Superior temporal gyrus (tissue), 1 donor: ENCODE results near the gene NPDC1.
A peak's percentile ranks its signal among the peaks of the same experiment; 100 is the strongest.
"Not testable (repeated sequence)": the region's sequence is repeated elsewhere in the genome, so short reads cannot be mapped to it uniquely, and the experiment has no call there.

Source experiments
- DNase-seq: peaks from one replicate; pipeline ENCODE4 v3.0.0-alpha.2; 2016; ENCODE audit errors: extremely low spot score

Gene NPDC1

GRCh38 chr9:137039611-137040366, 6.2 kb downstream of the NPDC1 start:
- no peak for DNase-seq

DNA sequence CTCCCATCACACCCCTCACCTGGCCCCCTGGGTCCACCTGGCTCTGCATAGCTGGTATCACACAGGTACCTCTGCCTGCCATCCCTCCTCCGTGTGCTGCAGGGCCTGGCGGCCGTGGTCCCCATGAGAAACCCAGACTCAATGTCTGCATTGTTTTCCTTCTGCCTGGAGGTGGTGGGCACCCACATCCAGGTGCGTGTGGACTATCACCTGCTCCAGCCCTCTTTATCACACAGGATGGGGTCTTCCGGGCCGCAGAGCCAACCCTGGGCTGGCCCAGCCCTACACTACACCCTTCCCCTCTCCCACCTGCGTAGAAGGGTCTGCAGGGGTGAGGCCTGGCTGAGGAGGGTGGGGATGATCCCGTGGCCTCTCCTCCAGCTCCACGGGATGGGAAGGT, 7.1 kb downstream of the NPDC1 start:
- DNase-seq, result no peak

DNA sequence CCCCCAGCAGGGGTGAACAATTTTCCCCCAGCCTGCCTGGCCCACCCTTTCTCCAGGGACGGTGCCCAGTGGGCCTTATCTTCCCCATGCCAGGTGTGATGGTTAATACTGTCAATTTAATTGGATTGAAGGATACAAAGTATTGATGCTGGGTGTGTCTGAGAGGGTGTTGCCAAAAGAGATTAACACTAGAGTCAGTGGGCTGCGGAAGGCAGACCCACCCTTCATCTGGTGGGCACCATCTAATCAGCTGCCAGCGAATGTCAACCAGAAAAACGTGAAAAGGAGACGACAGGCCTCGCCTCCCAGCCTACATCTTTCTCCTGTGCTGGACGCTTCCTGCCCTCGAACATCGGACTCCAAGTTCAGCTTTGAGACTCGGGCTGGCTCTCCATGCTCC, 8.5 kb downstream of the NPDC1 start:
- DNase-seq, result no peak

- no peak for DNase-seq
These were observed 8.9 kb downstream of the NPDC1 start for GRCh38 chr9:137037035-137037434.

DNA sequence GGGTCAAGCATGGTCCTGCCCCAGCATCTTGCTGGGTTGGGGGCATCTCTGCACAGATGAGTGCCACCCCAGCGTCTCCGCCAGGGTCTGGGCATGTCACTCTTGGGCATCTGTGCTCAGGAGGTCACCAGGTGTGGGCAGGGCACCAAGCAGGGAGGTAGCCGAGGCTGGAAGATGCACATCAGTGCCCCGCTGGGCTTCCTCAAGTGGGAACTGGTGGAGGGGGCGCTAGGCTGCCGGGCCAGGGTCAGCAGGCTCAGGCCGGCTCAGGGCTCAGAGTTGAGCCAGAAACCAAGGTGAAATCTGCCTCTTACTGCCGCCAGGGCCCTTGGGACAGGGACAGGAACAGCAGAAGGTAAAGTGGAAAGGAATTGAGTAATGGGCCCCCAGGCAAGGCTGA, 10.0 kb downstream of the NPDC1 start:
- DNase-seq, result no peak

GRCh38 chr9:137035507-137035834, 10.5 kb downstream of the NPDC1 start:
- DNase-seq, result no peak

DNA sequence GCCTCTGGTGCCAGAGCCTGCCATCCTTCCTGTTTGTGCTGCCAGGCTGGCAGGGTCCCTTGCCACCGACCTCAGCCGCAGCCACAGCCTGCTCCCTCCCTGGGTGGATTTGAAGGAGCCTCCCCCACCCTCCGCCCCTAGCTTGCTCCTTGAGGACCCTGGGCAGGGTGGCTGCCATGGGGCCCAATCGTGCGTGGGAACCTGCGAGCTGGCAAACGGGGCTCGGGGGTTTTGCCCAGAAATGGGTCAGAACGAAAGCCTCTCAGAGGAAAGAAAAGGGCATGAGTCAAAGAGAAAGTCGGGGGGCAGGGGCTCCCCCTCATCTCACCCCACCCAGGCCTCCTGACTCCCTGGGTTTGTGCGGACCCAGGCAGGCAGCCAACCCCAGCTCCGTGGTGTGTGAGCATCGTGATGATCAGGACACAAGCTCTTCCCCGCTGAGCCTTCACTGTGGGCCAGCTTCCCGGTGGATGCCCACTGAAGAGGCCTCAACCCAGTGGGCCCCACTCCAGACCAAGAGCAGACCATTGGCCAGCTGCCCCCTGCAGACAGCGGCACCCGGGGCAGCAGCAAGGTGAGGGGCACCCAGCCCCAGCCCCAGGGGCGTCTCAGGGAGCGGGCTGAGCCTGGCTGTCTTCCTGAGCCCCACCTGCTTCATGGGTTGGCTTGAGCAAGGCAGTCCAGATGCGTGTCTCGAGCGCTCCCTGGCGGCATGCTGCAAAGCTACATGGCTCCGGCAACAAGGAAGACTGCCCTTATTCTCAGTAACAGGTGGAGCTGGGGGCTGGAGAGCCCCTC, 11.1 kb downstream of the NPDC1 start:
- DNase-seq, result peak; percentile 92

GRCh38 chr9:137034039-137034708, 11.8 kb downstream of the NPDC1 start:
- no peak for DNase-seq

GRCh38 chr9:137033481-137033880, 12.5 kb downstream of the NPDC1 start:
- DNase-seq, result not testable (repeated sequence)

DNA sequence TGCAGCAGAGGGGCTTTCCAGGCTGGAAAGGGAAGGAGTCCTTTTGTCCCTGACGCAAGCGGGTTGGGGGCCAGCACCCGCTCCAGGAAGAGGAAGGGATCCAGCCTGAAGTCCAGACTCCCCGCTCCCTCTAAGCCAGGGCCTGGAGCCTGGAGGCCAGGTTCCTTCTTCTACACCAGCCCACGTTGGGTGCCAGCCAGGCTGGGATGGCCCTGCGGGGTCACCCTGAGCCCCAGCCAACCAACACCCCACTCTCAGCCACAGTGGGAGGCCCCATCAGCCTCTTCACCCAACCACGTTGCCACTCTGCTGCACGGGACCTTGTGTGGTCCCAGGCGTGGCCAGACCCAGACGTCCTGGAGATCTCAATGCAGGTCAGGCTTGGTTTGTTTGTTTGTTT, 13.1 kb downstream of the NPDC1 start:
- no peak for DNase-seq

DNA sequence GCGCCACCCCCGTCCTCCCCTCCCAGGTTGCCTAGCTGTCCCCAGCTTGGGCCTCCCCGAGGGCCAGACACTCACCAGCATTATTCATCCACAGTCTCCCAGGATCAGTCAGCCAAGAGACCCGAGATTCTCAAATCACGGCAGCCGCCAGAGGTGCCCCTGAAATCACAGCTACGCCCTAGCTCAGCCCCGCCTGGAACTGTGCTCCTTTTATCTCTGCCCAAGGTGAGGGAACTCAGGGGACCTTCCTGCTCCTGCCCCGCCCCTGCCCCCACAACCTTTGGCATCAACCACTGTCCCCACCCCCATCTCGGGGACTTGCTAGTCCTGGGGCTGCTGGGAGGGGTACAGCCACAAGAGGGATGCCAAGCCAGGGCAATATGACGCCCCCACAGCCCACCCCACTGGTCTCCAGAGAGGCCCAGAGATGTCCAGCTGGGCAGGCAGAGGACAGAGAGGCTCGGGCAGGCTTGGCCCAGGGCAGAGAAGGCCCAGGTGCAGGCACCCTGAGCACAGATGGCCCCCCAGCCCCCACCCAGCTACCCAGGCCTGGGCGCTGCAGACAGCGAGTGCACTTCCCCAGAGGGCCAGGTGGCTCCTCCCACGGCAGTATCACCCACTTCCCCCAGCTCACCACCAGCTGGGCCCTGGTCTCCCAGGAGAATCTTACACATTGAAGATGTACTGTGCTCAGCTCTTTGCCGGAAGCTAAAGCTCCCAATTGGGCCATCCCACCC, 13.9 kb downstream of the NPDC1 start, which contains the start of gene FUT7:
TSS of gene FUT7 (minus strand) at position 185 of the 737 bp plus-strand sequence. CDS start at position 88, 97 bp downstream.
- DNase-seq, result no peak

- DNase-seq, result no peak
These were observed 15.1 kb downstream of the NPDC1 start for GRCh38 chr9:137030538-137031527.

GRCh38 chr9:137030006-137030405, 16.0 kb downstream of the NPDC1 start:
- DNase-seq, result no peak

DNA sequence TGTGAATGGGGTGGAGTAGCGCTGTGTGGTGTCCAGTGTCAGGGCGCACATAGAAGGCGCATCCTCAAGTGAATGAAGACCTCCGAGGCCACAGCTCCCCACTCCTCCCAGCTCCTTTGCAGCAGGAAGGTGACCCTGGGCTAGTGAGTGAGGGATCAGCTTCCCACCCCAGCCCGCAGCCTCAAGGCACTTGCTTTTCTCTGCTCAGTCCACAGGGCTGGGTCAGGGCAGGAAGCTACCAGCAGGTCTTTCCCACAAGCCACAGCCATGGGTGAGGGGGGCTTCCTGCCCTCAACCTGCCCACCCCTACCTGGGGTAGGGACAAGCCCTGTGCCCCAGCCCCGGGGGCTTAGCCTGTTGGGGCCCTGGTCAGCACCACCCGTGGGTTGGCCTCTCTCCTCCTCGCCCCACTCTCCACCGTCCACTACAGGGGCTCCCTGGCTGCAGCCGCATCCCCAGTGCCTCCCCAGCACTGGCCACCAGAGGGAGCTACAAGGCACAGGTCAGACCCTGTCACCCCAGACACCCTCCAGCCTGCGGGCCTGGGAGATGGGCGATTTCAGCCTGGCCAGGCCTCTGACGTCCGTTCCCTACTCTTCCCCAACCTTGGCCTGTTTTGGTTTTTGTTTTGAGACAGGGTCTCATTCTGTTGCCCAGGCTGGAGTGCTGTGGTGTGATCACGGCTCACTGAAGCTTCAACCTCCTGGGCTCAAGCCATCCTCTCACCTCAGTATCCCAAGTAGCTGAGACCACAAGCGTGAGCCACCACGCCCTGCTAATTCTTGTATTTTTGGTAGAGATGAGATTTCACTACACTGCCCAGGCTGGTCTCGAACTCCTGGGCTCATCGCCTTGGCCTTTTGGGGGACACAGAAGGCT, 16.7 kb downstream of the NPDC1 start:
- peak; percentile 85 for DNase-seq

- peak; percentile 74 for DNase-seq
These were observed 17.5 kb downstream of the NPDC1 start for GRCh38 chr9:137028263-137029057.

DNA sequence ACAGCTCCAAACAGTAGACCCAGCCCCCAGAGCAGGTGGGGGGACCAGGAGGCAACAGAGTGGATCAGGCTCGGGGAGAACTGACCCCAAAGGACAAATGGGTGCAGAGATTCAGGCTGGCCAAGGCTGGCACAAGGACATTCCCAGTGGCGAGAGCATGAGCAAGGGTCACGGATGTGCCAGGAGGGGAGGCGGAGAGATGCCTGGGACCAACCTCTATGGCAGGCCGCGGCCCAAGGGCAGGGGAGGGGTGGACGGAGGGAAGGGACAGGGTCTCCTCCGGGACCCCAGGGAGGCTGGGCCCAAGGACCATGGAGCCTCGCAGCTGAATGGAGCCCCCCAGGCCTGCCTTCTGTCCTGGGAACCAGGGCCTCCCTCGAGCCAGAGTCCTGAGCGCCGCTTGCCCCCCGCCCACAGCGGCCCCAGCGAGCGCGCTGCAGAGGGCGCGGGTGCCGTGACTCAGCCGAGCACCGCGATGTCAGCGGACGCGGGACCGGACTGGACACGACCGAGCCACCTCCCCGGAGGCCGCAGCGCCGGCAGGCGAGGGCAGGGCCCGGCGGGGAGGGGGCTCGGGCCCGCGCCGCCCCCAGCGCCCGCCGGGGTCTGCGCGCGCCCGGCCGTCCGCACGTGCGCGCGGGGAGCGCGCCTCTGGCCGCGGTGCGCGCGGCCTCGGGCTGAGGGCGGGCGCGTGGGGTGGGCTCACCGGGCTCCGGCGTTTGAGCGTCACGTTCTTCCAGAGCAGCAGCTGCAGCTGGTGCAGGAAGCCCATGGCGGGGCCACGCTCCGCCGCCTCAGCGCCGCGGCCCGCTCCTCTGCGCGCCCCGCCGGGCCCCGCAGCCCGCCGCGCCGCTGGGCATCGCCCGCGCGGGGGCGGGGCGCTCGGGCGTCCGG, 18.4 kb downstream of the NPDC1 start, which contains the start of gene ABCA2:
TSS of gene ABCA2 (minus strand) at position 869 of the 894 bp plus-strand sequence. CDS start at position 772, 97 bp downstream.
- DNase-seq, result no peak

- no peak for DNase-seq
These were observed 19.1 kb downstream of the NPDC1 start for GRCh38 chr9:137026828-137027227.

DNA sequence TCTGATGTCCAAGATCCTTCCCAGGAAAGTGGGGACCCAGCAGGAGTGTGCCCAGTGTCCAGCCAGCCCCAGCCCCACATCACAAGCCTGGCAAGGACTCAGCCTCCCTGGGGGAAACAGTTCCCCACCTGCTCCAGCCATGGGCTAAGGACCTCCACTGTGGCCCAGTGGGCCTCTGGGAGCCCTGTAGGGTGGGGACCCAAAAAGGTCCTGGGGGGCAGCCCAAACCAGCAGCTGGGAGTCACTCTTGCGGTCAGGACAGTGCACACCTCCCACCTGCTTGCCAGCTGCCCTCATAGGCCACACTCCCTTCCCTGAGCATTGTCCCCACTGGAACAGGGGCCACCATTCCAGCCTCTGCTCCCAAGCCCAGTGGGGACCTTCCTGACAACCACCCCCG, 19.6 kb downstream of the NPDC1 start:
- DNase-seq, result peak; percentile 27
